ENCODE data around the gene ARHGAP28. TPM values are rescaled to one million over a fixed set of nuclear protein-coding genes. Genes with fewer than 3 reads are reported as not detected.

The ARHGAP28 gene
- total RNA-seq, 1 experiment from 2014 or later, result 9.2 TPM

- no peak overlapping the region for H3K14ac ChIP-seq (ENCODE audit: insufficient read depth, low read length)
- H3K23ac ChIP-seq (ENCODE audit: insufficient read length, low read depth, low read length), result no peak overlapping the region
- peaks cover 3% of the 10 kb centered on the region for H3K23me2 ChIP-seq (ENCODE audit: insufficient read length, low read depth, low read length, poor library complexity, severe bottlenecking)
- no peaks in the 10 kb centered on the region for H3K27me3 Mint-ChIP-seq (ENCODE audit: low read depth)
- no peak for DNase-seq
- peak overlapping the region; percentile 91 to 94 for H3K4me3 Mint-ChIP-seq
- no peaks in the 10 kb centered on the region for H4K20me1 ChIP-seq (ENCODE audit: control insufficient read depth, insufficient read depth, insufficient read length)
- WGBS (ENCODE audit: extremely low coverage, insufficient read length, low lambda C conversion rate), result no CpG with 5 or more reads among the region's 4 CpGs
- no peak overlapping the region for H2AFZ ChIP-seq (ENCODE audit: low read length)
- H3K4me1 ChIP-seq (ENCODE audit: insufficient read depth, low read length), result peaks cover 9% of the 10 kb centered on the region; the same call in 1 of the 2 replicates
- peaks cover 59 to 60% of the 10 kb centered on the region in 2 experiments for H3K4me1 Mint-ChIP-seq
- H3K18ac ChIP-seq (ENCODE audit: insufficient read length, low read depth, low read length), result no peak overlapping the region
- no peak overlapping the region for H3K9ac ChIP-seq (ENCODE audit: extremely low read depth, insufficient read length, low read length)
- no peak overlapping the region for H2BK5ac ChIP-seq (ENCODE audit: insufficient read length, low read length)
- no peaks in the 10 kb centered on the region for H3K79me1 ChIP-seq (ENCODE audit: insufficient read depth, low read depth, low read length, poor library complexity, severe bottlenecking)
- H2BK15ac ChIP-seq (ENCODE audit: low read depth, low read length), result no peak overlapping the region
- no peak overlapping the region for H3K27ac ChIP-seq (ENCODE audit: insufficient read length, low read depth, low read length)
- H2BK12ac ChIP-seq (ENCODE audit: insufficient read length, low read depth, low read length), result no peak overlapping the region
- peak overlapping the region in 1 of 3 experiments; percentile 2; a peak in 1 of 7 replicates for H3K27ac Mint-ChIP-seq
- H3T11ph ChIP-seq (ENCODE audit: low read length), result no peak overlapping the region
- H3K9me3 ChIP-seq (ENCODE audit: control insufficient read depth, low read depth, low read length), result no peaks in the 10 kb centered on the region
- no peak overlapping the region for H2BK120ac ChIP-seq (ENCODE audit: low read depth, low read length, poor library complexity, severe bottlenecking)
- H4K5ac ChIP-seq (ENCODE audit: insufficient read length, low read depth, low read length), result no peak overlapping the region
- H3K79me2 ChIP-seq (ENCODE audit: insufficient read depth, low read length), result no peaks in the 10 kb centered on the region
- peaks cover 0 to 2% of the 10 kb centered on the region in 2 experiments; a peak in 1 of 5 replicates for H3K9me3 Mint-ChIP-seq
- no peaks in the 10 kb centered on the region for H3K36me3 Mint-ChIP-seq (ENCODE audit: insufficient read depth in 1 of 3, low read depth in 3 of 3)
- TF ChIP-seq, protein P1, sequence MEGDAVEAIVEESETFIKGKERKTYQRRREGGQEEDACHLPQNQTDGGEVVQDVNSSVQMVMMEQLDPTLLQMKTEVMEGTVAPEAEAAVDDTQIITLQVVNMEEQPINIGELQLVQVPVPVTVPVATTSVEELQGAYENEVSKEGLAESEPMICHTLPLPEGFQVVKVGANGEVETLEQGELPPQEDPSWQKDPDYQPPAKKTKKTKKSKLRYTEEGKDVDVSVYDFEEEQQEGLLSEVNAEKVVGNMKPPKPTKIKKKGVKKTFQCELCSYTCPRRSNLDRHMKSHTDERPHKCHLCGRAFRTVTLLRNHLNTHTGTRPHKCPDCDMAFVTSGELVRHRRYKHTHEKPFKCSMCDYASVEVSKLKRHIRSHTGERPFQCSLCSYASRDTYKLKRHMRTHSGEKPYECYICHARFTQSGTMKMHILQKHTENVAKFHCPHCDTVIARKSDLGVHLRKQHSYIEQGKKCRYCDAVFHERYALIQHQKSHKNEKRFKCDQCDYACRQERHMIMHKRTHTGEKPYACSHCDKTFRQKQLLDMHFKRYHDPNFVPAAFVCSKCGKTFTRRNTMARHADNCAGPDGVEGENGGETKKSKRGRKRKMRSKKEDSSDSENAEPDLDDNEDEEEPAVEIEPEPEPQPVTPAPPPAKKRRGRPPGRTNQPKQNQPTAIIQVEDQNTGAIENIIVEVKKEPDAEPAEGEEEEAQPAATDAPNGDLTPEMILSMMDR (conservative IDR thresholded peaks at IDR 0.05), result no peak
- H3K4ac ChIP-seq (ENCODE audit: low read depth, low read length), result no peak overlapping the region
- H4K8ac ChIP-seq (replicated peaks; ENCODE audit: insufficient read length, low read depth, low read length), result no peak overlapping the region
- peak overlapping the region; percentile 35 for H3K4me2 ChIP-seq (ENCODE audit: insufficient read depth, insufficient read length, low read length)
- no peak overlapping the region for H4K91ac ChIP-seq (ENCODE audit: insufficient read length, low read depth, low read length)
- no peak overlapping the region for H3K56ac ChIP-seq (ENCODE audit: insufficient read length, low read depth, low read length)
- H2AK5ac ChIP-seq (ENCODE audit: insufficient read length, low read length), result no peak overlapping the region
- H2BK20ac ChIP-seq (ENCODE audit: low read depth, low read length, poor library complexity, severe bottlenecking), result no peak overlapping the region
- H3K27me3 ChIP-seq (ENCODE audit: insufficient read depth, low read length), result no peaks in the 10 kb centered on the region
Measured at GRCh38 chr18:6730416-6731221, 1.1 kb downstream of the ARHGAP28 start.
